Activated CD4-positive, alpha-beta T cell treated with anti-CD3 and anti-CD28 coated beads, Interleukin-10, Interleukin-2, amounts not matched to agents 100 ng/mL and 50 ng/mL, durations not matched to agents 16 hours and 8 hours (primary cell): ENCODE results near the gene RIGI.
"Not testable (repeated sequence)": the region's sequence is repeated elsewhere in the genome, so short reads cannot be mapped to it uniquely, and the experiment has no call there.

Source experiments
- DNase-seq: peaks from one replicate; pipeline ENCODE4 v3.0.0-alpha.2; 2020

Gene RIGI

GRCh38 chr9:32525709-32526030, 326 bp downstream of the RIGI start:
- DNase-seq = no peak

GRCh38 chr9:32524892-32525708, 896 bp downstream of the RIGI start:
- peak; percentile 11 for DNase-seq

- not testable (repeated sequence) for DNase-seq
These were observed 1.5 kb downstream of the RIGI start for GRCh38 chr9:32524558-32524891.

GRCh38 chr9:32523910-32524309, 2.1 kb downstream of the RIGI start:
- no peak for DNase-seq

- DNase-seq = no peak
These were observed 7.7 kb downstream of the RIGI start for GRCh38 chr9:32518276-32518675.

GRCh38 chr9:32516241-32516640, 9.8 kb downstream of the RIGI start:
- DNase-seq = no peak

- no peak for DNase-seq
These were observed 17.3 kb downstream of the RIGI start for GRCh38 chr9:32508728-32509127.

- no peak for DNase-seq
These were observed 23.0 kb downstream of the RIGI start for GRCh38 chr9:32503008-32503407.

GRCh38 chr9:32502464-32502863, 23.5 kb downstream of the RIGI start:
- DNase-seq = no peak

- DNase-seq = no peak
These were observed 24.1 kb downstream of the RIGI start for GRCh38 chr9:32501868-32502267.

GRCh38 chr9:32500768-32501167, 25.2 kb downstream of the RIGI start:
- DNase-seq = no peak

- DNase-seq = no peak
These were observed 28.1 kb downstream of the RIGI start for GRCh38 chr9:32497921-32498320.

- DNase-seq = no peak
These were observed 35.4 kb downstream of the RIGI start for GRCh38 chr9:32490601-32491000.

GRCh38 chr9:32487981-32488380, 38.0 kb downstream of the RIGI start:
- no peak for DNase-seq

- DNase-seq = no peak
These were observed 39.0 kb downstream of the RIGI start for GRCh38 chr9:32486839-32487562.

- DNase-seq = no peak
These were observed 42.7 kb downstream of the RIGI start for GRCh38 chr9:32483343-32483742.
